Gastroesophageal sphincter (tissue), 4 donors: Measurements from ENCODE around the gene NMU. TPM values are rescaled to one million over a fixed set of nuclear protein-coding genes. Genes with fewer than 3 reads are reported as not detected.
"Not testable (repeated sequence)": the region's sequence is repeated elsewhere in the genome, so short reads cannot be mapped to it uniquely, and the experiment has no call there.

ENCODE experiments used
- ATAC-seq: fragments of 150-250 bp; one replicate; pipeline ENCODE4 v1.9.1; 2016; ENCODE audit warnings: mild to moderate bottlenecking, moderate library complexity
- H3K27ac ChIP-seq, 4 donors: fragments of 200-600 bp; sonication (generic) in 3 of 4; 1 replicate in 3 of 4; 2 replicates in 1 of 4; pipeline ENCODE4 v1.5.1; 2016 to 2019
- H3K27me3 ChIP-seq: fragments of 200-600 bp; sonication (generic); one replicate; pipeline ENCODE4 v1.5.1; 2019
- H3K36me3 ChIP-seq, 2 donors: fragments of 200-600 bp; sonication (generic); one replicate each; pipeline ENCODE4 v1.5.1; 2019; ENCODE audit warnings: control low read depth in 1 of 2
- H3K4me1 ChIP-seq, 3 donors: fragments of 200-600 bp; sonication (generic); 1 replicate in 2 of 3; 2 replicates in 1 of 3; pipeline ENCODE4 v1.5.1; 2016 to 2019; ENCODE audit warnings: control low read depth in 2 of 3
- H3K4me3 ChIP-seq, 2 donors: fragments of 200-600 bp; sonication (generic); one replicate each; pipeline ENCODE4 v1.5.1; 2019; ENCODE audit warnings: mild to moderate bottlenecking in 1 of 2, moderate library complexity in 1 of 2
- H3K9me3 ChIP-seq, 3 donors: fragments of 200-600 bp; sonication (generic); one replicate each; pipeline ENCODE4 v1.5.1; 2017 to 2019; ENCODE audit warnings: control low read depth in 2 of 3
- CTCF ChIP-seq, 4 experiments: fragments of 200-600 bp in 2 of 4; fragments of 450-650 bp in 2 of 4; sonication (generic) in 1 of 4; IDR thresholded peaks; one replicate each; pipeline ENCODE4 v1.5.1; 2017 to 2019; ENCODE audit warnings: antibody characterized with exemption in 4 of 4, mild to moderate bottlenecking in 2 of 4, moderate library complexity in 2 of 4
- EP300 ChIP-seq: sonication (generic); formaldehyde crosslinking; IDR thresholded peaks from one replicate; pipeline ENCODE4 v1.6.1; 2017; ENCODE audit warnings: antibody characterized with exemption, mild to moderate bottlenecking
- POLR2A ChIP-seq, 2 donors: fragments of 450-650 bp; IDR thresholded peaks; one replicate each; pipeline ENCODE4 v1.6.1; 2017; ENCODE audit warnings: antibody characterized with exemption in 2 of 2, mild to moderate bottlenecking in 2 of 2, moderate library complexity in 1 of 2
- POLR2AphosphoS5 ChIP-seq: sonication (generic); formaldehyde crosslinking; IDR thresholded peaks from one replicate; pipeline ENCODE4 v1.6.1; 2017; ENCODE audit warnings: antibody characterized with exemption
- WGBS, 2 donors: methylation state at CpG; one replicate each; pipeline ENCODE4 v1.1.5; 2018; ENCODE audit warnings: low coverage in 1 of 2; 5-methylcytosine and 5-hydroxymethylcytosine counted together
- total RNA-seq, 4 donors: library from RNA; depleted of rRNA; stranded (reverse); fragments of >200 nt; gene quantifications; one replicate each; pipeline ENCODE4 v1.1.0, GENCODE V29; 2016

NMU gene
- total RNA-seq, 4 donors from 2014 or later, result 1.6 TPM; not detected in 3

GRCh38 chr4:55633903-55634302 is 2.2 kb downstream of the NMU start:
- Histone ChIP-seq H3K36me3 (no peaks in the 10 kb centered on the region), H3K27me3 (peaks cover 80% of the 10 kb centered on the region), H3K4me3 (no peak overlapping the region), H3K4me1 (peaks cover 0 to 17% (median 13%) of the 10 kb centered on the region in 3 donors), H3K27ac (no peak overlapping the region), H3K9me3 (no peaks in the 10 kb centered on the region)
- WGBS, 2 donors, result 47 to 61% methylated on average over 3 to 6 of the region's 6 CpGs
- no peak for TF ChIP-seq POLR2A (IDR thresholded peaks at IDR 0.05)
- no peak for TF ChIP-seq CTCF (IDR thresholded peaks at IDR 0.05)
- no peak for TF ChIP-seq POLR2AphosphoS5
- no peak for TF ChIP-seq EP300
- ATAC-seq, result no peak

DNA sequence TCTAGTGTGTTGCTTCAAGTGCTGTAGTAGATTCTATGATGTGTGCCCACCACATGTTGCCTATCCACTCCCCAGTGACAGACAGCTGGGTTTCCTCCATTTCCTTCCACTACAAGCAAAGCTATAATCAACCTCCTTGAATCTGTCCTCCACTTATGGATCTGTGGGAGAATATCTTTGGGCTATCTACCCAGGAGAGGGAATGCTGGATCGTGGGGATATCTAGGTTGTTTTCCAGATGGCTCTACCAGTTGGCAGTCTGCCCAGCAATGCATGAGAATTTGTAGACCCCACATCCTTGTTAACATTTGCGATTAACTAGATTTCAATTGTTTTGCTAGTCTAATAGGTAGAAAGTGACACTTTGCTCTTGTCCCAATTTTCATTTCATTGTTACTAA is 10.3 kb downstream of the NMU start:
- Histone ChIP-seq H3K27ac (no peak overlapping the region), H3K4me1 (no peaks in the 10 kb centered on the region), H3K9me3 (no peaks in the 10 kb centered on the region), H3K4me3 (no peak overlapping the region), H3K36me3 (no peaks in the 10 kb centered on the region), H3K27me3 (peaks cover 6% of the 10 kb centered on the region)
- 52% methylated on average over 2 of the region's 2 CpGs; no CpG with 5 or more reads in 1 of the 2 donors for WGBS, 2 donors
- ATAC-seq, result no peak
- no peak for TF ChIP-seq CTCF (IDR thresholded peaks at IDR 0.05)
- TF ChIP-seq EP300, result no peak
- TF ChIP-seq POLR2AphosphoS5, result no peak
- TF ChIP-seq POLR2A (IDR thresholded peaks at IDR 0.05), result no peak

- no CpG with 5 or more reads among the region's 1 CpG for WGBS, 2 donors
- not testable (repeated sequence) for H3K4me1 ChIP-seq, H3K36me3 ChIP-seq, H3K4me3 ChIP-seq, H3K9me3 ChIP-seq, H3K27ac ChIP-seq, ATAC-seq, H3K27me3 ChIP-seq
These were observed 12.0 kb downstream of the NMU start for GRCh38 chr4:55624063-55624462.

DNA sequence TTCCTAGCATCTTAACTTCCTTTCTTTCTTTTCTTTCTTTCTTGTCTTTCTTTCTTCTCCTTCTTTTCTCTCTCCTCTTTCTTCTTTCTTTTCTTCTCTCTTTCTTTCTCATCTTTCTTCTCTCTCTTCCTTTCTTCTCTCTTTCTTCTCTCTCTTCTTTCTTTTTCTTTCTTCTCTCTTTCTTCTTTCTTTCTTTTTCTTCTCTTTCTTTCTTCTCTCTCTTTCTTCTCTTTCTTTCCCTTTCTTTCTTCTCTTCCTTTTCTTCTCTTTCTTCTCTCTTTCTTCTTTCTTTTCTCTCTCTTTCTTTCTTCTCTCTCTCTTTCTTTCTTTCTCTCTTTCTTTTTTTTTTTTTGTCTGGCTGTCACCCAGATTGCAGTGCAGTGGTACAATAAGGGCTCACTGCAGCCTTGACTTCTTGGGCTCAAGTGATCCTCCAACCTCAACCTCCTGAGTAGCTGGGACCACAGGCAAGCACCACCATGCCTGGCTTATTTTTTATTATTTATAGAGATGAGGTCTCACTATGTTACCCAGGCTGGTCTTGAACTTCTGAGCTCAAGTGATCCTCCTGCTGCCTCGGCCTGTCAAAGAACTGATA is 17.5 kb downstream of the NMU start:
- H3K9me3 ChIP-seq, result no peaks in the 10 kb centered on the region
- no CpG with 5 or more reads among the region's 1 CpG for WGBS, 2 donors
- no peak overlapping the region for H3K4me3 ChIP-seq
- no peaks in the 10 kb centered on the region for H3K36me3 ChIP-seq
- no peak for ATAC-seq
- H3K27ac ChIP-seq, result no peak overlapping the region
- H3K27me3 ChIP-seq, result no peaks in the 10 kb centered on the region
- TF ChIP-seq CTCF (IDR thresholded peaks at IDR 0.05) (no peak), POLR2AphosphoS5 (no peak), POLR2A (IDR thresholded peaks at IDR 0.05) (no peak), EP300 (no peak)
- no peaks in the 10 kb centered on the region for H3K4me1 ChIP-seq

DNA sequence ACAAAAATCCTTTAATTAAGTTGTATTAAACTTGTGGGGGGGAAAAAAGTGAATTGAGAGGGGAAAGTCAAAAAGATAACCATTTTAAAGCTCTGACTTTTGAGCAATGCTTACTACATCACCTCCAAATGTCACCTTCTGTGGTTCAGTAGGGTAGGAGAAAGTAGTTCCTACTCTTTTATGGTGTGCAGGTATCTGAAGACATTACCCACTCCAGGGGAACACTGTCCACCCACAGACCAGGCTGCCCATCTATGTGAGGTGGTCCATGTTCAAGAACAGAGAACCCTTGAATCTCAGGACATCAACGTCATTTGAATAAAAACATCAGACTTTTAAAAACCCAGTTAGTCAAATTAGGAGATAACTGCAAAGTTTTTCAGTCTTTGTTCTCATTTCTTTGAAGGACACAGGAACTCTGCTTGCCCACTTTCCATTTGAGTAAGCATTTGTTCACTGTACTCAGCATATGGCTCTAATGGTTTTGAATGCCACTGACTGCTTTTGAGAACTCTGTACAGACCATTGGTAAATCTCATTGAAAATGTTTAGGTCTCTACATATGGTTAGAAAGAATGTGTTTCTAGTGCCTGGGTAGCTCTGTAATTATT is 18.4 kb downstream of the NMU start:
- no peak for ATAC-seq
- no peak for TF ChIP-seq CTCF (IDR thresholded peaks at IDR 0.05)
- no peak for TF ChIP-seq POLR2A (IDR thresholded peaks at IDR 0.05)
- no peak for TF ChIP-seq POLR2AphosphoS5
- no peak for TF ChIP-seq EP300
- Histone ChIP-seq H3K27ac (no peak overlapping the region), H3K4me1 (no peaks in the 10 kb centered on the region), H3K9me3 (no peaks in the 10 kb centered on the region), H3K4me3 (no peak overlapping the region), H3K27me3 (no peaks in the 10 kb centered on the region), H3K36me3 (no peaks in the 10 kb centered on the region)
- WGBS, 2 donors, result 82 to 90% methylated on average over 1 of the region's 1 CpG
